Right lobe of liver (tissue), 6 donors: Measurements from ENCODE around the gene GATD1. TPM values are rescaled to one million over a fixed set of nuclear protein-coding genes. Genes with fewer than 3 reads are reported as not detected.
A peak's percentile ranks its signal among the peaks of the same experiment; 100 is the strongest.

Experiments
- ATAC-seq, 4 donors: fragments of 200-7000 bp; cut with Tn5 transposase; one replicate each; pipeline ENCODE4 v1.9.1; 2020; ENCODE audit warnings: mild to moderate bottlenecking in 4 of 4, moderate library complexity in 4 of 4
- DNase-seq, 3 donors: peaks; one replicate each; pipeline ENCODE4 v3.0.0-alpha.2; 2020
- H3K27ac ChIP-seq, 3 donors: fragments of 200-600 bp; one replicate each; pipeline ENCODE4 v1.8.0; 2022
- H3K27me3 ChIP-seq, 2 donors: fragments of 200-600 bp; one replicate each; pipeline ENCODE4 v1.8.0; 2022
- H3K36me3 ChIP-seq, 4 donors: fragments of 200-600 bp; sonication (generic) in 1 of 4; one replicate each; pipeline versions ENCODE4 v1.5.1 to v1.8.0; 2017 to 2022; ENCODE audit warnings: control low read depth in 1 of 4
- H3K4me1 ChIP-seq, 4 donors: fragments of 200-600 bp; sonication (generic) in 1 of 4; one replicate each; pipeline versions ENCODE4 v1.5.1 to v1.8.0; 2017 to 2022; ENCODE audit warnings: control low read depth in 1 of 4
- H3K4me3 ChIP-seq, 3 donors: fragments of 200-600 bp; one replicate each; pipeline ENCODE4 v1.8.0; 2022
- H3K9me3 ChIP-seq, 4 donors: fragments of 200-600 bp; sonication (generic) in 1 of 4; one replicate each; pipeline versions ENCODE4 v1.5.1 to v1.8.0; 2017 to 2022; ENCODE audit warnings: control low read depth in 1 of 4
- CTCF ChIP-seq, 4 donors: fragments of 200-600 bp in 3 of 4; fragments of 450-650 bp in 1 of 4; IDR thresholded peaks; one replicate each; pipeline versions ENCODE4 v1.5.1 to v1.8.0; 2016 to 2022; ENCODE audit warnings: antibody characterized with exemption in 4 of 4, mild to moderate bottlenecking in 2 of 4
- POLR2A ChIP-seq: fragments of 450-650 bp; IDR thresholded peaks from one replicate; pipeline ENCODE4 v1.6.1; 2017; ENCODE audit warnings: antibody characterized with exemption, mild to moderate bottlenecking
- WGBS: methylation state at CpG from one replicate; pipeline ENCODE4 v1.1.6; 2018; ENCODE audit warnings: low coverage, low lambda C conversion rate; ENCODE audit not compliant: insufficient coverage; ENCODE audit errors: missing lambda C conversion rate; 5-methylcytosine and 5-hydroxymethylcytosine counted together
- intact Hi-C, 2 donors: fragments of 100-400 bp; cut with DNase I; formaldehyde crosslinking; loops; one replicate each; pipeline versions ENCODE4 v1.11.2 to v1.14.1; 2022
- total RNA-seq, 6 experiments: library from RNA; depleted of rRNA in 2 of 6; stranded (reverse); fragments of >200 nt in 2 of 6; fragmentation: NEBNext Ultra II Directional in 3 of 6; extraction: Animal tissue kit (Norgen Biotek cat#: 25700) in 3 of 6; gene quantifications; one replicate each; pipeline versions ENCODE4 v1.1.0 to v1.2.4, GENCODE V29; 2016 to 2023
- donor health status: DM: no; HTN: yes; CAD: no.
- donor health status: DM: no; HTN: no; CAD: no.
- donor health status: DM: no; HTN: no; CAD: no.
- donor health status: DM: no; HTN: yes; CAD: no.
- donor health status: DM: no; HTN: yes; CAD: no.

Gene GATD1
- total RNA-seq, 6 experiments from 2014 or later, result 15.8 to 31.9 (median 27.7) TPM

GRCh38 chr11:763073-763463, 14.2 kb downstream of the GATD1 start:
- Histone ChIP-seq H3K4me3 (no peak overlapping the region), H3K9me3 (no peaks in the 10 kb centered on the region), H3K27ac (no peak overlapping the region), H3K36me3 (peaks cover 0 to 82% (median 23%) of the 10 kb centered on the region in 4 donors), H3K27me3 (no peaks in the 10 kb centered on the region), H3K4me1 (no peaks in the 10 kb centered on the region)
- TF ChIP-seq CTCF (IDR thresholded peaks at IDR 0.05) (no peak), POLR2A (no peak)
- ATAC-seq, result no peak
- 74% methylated on average over 10 of the region's 24 CpGs for WGBS
- intact Hi-C loops, result no loop called here
- no peak for DNase-seq

- Histone ChIP-seq H3K4me1 (no peaks in the 10 kb centered on the region), H3K36me3 (peaks cover 0 to 87% (median 24%) of the 10 kb centered on the region in 4 donors), H3K27me3 (no peaks in the 10 kb centered on the region), H3K27ac (no peak overlapping the region), H3K4me3 (no peak overlapping the region), H3K9me3 (no peaks in the 10 kb centered on the region)
- 39% methylated on average over 5 of the region's 10 CpGs for WGBS
- ATAC-seq (peak; percentile 25 to 43 (median 28)), DNase-seq (peak in 1 of 3 donors; percentile 50)
- intact Hi-C loops, result no loop called here
- TF ChIP-seq CTCF (IDR thresholded peaks at IDR 0.05), result peak in 1 of 4 donors; percentile 9
- TF ChIP-seq POLR2A, result no peak
Observed at GRCh38 chr11:762421-763072, 14.7 kb downstream of the GATD1 start.

- DNase-seq (no peak), ATAC-seq (no peak)
- Histone ChIP-seq H3K27ac (no peak overlapping the region), H3K4me3 (no peak overlapping the region), H3K9me3 (no peaks in the 10 kb centered on the region), H3K27me3 (no peaks in the 10 kb centered on the region), H3K36me3 (peaks cover 0 to 88% (median 28%) of the 10 kb centered on the region in 4 donors), H3K4me1 (peaks cover 0 to 2% (median 0%) of the 10 kb centered on the region in 4 donors)
- intact Hi-C loops, result no loop called here
- TF ChIP-seq CTCF (IDR thresholded peaks at IDR 0.05) (no peak), POLR2A (no peak)
- 90% methylated on average over 7 of the region's 8 CpGs for WGBS
Observed at GRCh38 chr11:761526-762108, 15.7 kb downstream of the GATD1 start.

GRCh38 chr11:760236-760635, 17.1 kb downstream of the GATD1 start:
- DNase-seq (no peak), ATAC-seq (no peak)
- TF ChIP-seq POLR2A (no peak), CTCF (IDR thresholded peaks at IDR 0.05) (no peak)
- H3K27ac ChIP-seq, result no peak overlapping the region
- peaks cover 0 to 87% (median 28%) of the 10 kb centered on the region in 4 donors for H3K36me3 ChIP-seq
- no peak overlapping the region for H3K4me3 ChIP-seq
- H3K9me3 ChIP-seq, result no peaks in the 10 kb centered on the region
- H3K27me3 ChIP-seq, result no peaks in the 10 kb centered on the region
- intact Hi-C loops, result no loop called here
- peaks cover 0 to 15% (median 3%) of the 10 kb centered on the region in 4 donors for H3K4me1 ChIP-seq
